ENCODE data around the gene DAAM1.

GRCh38 chr14:59140106-59140843 is 48.2 kb upstream of the DAAM1 start:
- TF ChIP-seq TARDBP (IDR thresholded peaks at IDR 0.05): no peak
- TF ChIP-seq SUZ12 (IDR thresholded peaks at IDR 0.05): no peak
- no peak for TF ChIP-seq FOXA1 (IDR thresholded peaks at IDR 0.05)
- TF ChIP-seq FOXM1 (IDR thresholded peaks at IDR 0.05; ENCODE audit: borderline replicate concordance): no peak
- TF ChIP-seq SP1 (IDR thresholded peaks at IDR 0.05): no peak
- TF ChIP-seq, protein P1, sequence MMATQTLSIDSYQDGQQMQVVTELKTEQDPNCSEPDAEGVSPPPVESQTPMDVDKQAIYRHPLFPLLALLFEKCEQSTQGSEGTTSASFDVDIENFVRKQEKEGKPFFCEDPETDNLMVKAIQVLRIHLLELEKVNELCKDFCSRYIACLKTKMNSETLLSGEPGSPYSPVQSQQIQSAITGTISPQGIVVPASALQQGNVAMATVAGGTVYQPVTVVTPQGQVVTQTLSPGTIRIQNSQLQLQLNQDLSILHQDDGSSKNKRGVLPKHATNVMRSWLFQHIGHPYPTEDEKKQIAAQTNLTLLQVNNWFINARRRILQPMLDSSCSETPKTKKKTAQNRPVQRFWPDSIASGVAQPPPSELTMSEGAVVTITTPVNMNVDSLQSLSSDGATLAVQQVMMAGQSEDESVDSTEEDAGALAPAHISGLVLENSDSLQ (IDR thresholded peaks at IDR 0.05): no peak
- no peak for TF ChIP-seq ELF4 (IDR thresholded peaks at IDR 0.05)
- TF ChIP-seq LEF1 (IDR thresholded peaks at IDR 0.05; ENCODE audit: borderline replicate concordance): no peak
- TF ChIP-seq ZNF384 (IDR thresholded peaks at IDR 0.05): no peak
- TF ChIP-seq HDGF (IDR thresholded peaks at IDR 0.05; ENCODE audit: borderline replicate concordance): no peak

Measured in HEK293T (cell line).